Fibroblast of pulmonary artery (primary cell): ENCODE results near the gene HBG1.

Experiments
- DNase-seq: peaks from one replicate; pipeline ENCODE4 v3.0.0-alpha.2; 2010; ENCODE audit warnings: low read depth
- H3K4me3 ChIP-seq: replicated peaks from 2 replicates; pipeline ENCODE4 v1.5.1; 2011; ENCODE audit warnings: low read depth, mild to moderate bottlenecking, control low read depth, low read length, moderate library complexity
- CTCF ChIP-seq: IDR thresholded peaks from 2 replicates; pipeline ENCODE4 v1.5.1; 2011; ENCODE audit warnings: mild to moderate bottlenecking, control low read depth, low read length, inconsistent platforms; ENCODE audit errors: missing control alignments

Gene HBG1

DNA sequence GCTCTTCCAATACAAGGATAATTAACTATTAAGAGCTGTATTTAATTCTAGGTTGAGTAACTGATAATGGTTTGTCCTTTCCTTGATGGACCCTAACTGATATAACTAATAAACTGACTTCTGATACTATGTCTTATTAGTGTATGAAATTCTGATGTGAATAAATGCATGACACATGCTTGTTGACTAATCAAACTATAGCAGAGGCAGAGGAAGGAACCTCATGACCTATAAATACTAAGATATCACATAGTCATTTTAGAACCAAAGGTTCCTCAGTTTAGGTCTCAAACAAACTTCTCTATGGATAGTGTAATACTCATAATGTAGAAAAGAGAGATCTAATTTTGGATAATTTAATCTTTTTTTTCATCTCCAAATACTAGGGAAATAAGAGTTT lies 10.6 kb downstream of the HBG1 start:
- no peak for DNase-seq
- no peak for TF ChIP-seq CTCF
- H3K4me3 ChIP-seq: no peak overlapping the region

DNA sequence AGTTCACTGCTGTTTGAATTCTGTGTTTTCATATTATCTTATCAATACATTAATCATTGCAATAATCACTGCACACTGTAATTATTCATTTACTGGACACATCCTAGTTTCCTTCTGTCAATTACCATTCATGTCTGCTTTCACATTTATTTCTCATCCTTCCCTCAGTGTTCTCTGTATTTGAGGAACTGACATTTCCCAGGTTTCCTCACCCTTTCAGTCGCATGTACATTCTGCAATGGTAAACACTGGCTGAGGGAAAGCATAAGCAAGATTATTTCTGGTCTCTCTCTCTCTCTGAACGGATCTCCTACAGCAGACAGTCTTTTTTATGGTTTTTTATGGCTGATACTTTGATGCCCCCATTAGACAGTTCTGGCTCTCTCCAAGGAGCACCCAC lies 11.2 kb downstream of the HBG1 start:
- TF ChIP-seq CTCF: no peak
- no peak for DNase-seq
- H3K4me3 ChIP-seq: no peak overlapping the region

DNA sequence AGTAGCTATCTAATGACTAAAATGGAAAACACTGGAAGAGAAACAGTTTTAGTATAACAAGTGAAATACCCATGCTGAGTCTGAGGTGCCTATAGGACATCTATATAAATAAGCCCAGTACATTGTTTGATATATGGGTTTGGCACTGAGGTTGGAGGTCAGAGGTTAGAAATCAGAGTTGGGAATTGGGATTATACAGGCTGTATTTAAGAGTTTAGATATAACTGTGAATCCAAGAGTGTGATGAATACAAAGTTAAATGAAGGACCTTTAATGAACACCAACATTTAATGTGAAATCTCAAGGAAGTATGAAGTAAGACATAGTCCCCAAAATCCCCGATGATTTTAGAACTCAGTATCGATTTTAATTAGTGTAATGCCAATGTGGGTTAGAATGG lies 12.2 kb downstream of the HBG1 start:
- H3K4me3 ChIP-seq: no peak overlapping the region
- no peak for TF ChIP-seq CTCF
- DNase-seq: no peak

GRCh38 chr11:5235364-5236095 lies 14.1 kb downstream of the HBG1 start:
- TF ChIP-seq CTCF: no peak
- no peak for DNase-seq
- H3K4me3 ChIP-seq: no peak overlapping the region

DNA sequence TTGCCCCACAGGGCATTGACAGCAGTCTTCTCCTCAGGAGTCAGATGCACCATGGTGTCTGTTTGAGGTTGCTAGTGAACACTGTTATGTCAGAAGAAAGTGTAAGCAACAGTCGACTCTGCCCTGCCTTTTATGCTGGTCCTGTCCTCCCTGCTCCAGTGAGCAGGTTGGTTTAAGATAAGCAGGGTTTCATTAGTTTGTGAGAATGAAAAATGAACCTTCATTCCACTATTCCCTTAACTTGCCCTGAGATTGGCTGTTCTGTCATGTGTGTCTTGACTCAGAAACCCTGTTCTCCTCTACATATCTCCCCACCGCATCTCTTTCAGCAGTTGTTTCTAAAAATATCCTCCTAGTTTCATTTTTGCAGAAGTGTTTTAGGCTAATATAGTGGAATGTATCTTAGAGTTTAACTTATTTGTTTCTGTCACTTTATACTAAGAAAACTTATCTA lies 15.2 kb downstream of the HBG1 start, which contains the start of gene HBD:
TSS of gene HBD (minus strand) at position 103 of the 454 bp plus-strand sequence. CDS start at position 53, 50 bp downstream.
- no peak within 1 kb of the TSS for H3K4me3 ChIP-seq
- no peak for TF ChIP-seq CTCF
- DNase-seq: peak; percentile 26

DNA sequence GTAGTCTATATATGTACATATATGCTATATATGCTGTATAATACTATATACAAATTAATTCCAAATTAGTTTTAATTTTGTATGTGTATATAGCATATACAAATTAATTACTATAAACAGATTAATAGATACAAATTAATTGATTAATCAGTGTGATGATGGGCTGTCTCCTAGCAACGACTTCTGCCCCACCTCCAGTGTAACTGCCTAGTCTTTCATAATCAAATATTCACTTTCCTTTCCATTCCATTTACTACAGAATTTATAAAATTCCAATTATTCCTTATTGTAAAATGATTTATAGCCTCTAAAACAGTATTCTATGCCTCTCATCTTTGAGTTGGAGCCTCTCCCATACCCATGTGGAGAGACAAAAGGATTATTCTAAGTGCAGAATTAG lies 16.4 kb downstream of the HBG1 start:
- no peak for TF ChIP-seq CTCF
- DNase-seq: no peak
- H3K4me3 ChIP-seq: no peak overlapping the region

GRCh38 chr11:5232821-5233220 lies 16.8 kb downstream of the HBG1 start:
- no peak for DNase-seq
- TF ChIP-seq CTCF: no peak
- H3K4me3 ChIP-seq: no peak overlapping the region
